Ramos (cell line): Measurements from ENCODE around the gene DBP.

ENCODE experiments used
- in situ Hi-C: fragments of 300-500 bp; cut with MboI; formaldehyde crosslinking; loops from one replicate; pipeline ENCODE4 v1.14.3; 2022; ENCODE audit warnings: low sequenced_read_pairs; ENCODE audit not compliant: unreplicated experiment

The DBP gene

GRCh38 chr19:48629599-48630295 is 7.4 kb downstream of the DBP start:
- in situ Hi-C loops = no loop called here

- in situ Hi-C loops = no loop called here
These were observed 7.9 kb downstream of the DBP start for GRCh38 chr19:48629297-48629598.

GRCh38 chr19:48628486-48629296 is 8.5 kb downstream of the DBP start:
- in situ Hi-C loops = no loop called here

GRCh38 chr19:48627865-48628314 is 9.3 kb downstream of the DBP start:
- in situ Hi-C loops = no loop called here

GRCh38 chr19:48627201-48627864 is 9.8 kb downstream of the DBP start:
- in situ Hi-C loops = no loop called here

- in situ Hi-C loops = no loop called here
These were observed 11.3 kb downstream of the DBP start for GRCh38 chr19:48625891-48626327.

GRCh38 chr19:48624791-48625723 is 12.1 kb downstream of the DBP start:
- in situ Hi-C loops = no loop called here

GRCh38 chr19:48624067-48624594 is 13.0 kb downstream of the DBP start:
- in situ Hi-C loops = no loop called here

GRCh38 chr19:48623556-48624066 is 13.6 kb downstream of the DBP start:
- in situ Hi-C loops = no loop called here

GRCh38 chr19:48619692-48620585 is 17.2 kb downstream of the DBP start:
- in situ Hi-C loops = no loop called here

- in situ Hi-C loops = no loop called here
These were observed 18.1 kb downstream of the DBP start, which contains the start of the genes RPL18 and SPHK2 for GRCh38 chr19:48618916-48619691. Gene RPL18 (minus strand): TSS chr19:48619178. CDS start chr19:48619143, 35 bp downstream. Gene SPHK2 (plus strand): TSS chr19:48619506. CDS start chr19:48620515, 1,009 bp downstream.

GRCh38 chr19:48618278-48618915 is 18.8 kb downstream of the DBP start:
- in situ Hi-C loops = no loop called here

GRCh38 chr19:48617146-48617937 is 19.8 kb downstream of the DBP start:
- in situ Hi-C loops = no loop called here

GRCh38 chr19:48616491-48617056 is 20.6 kb downstream of the DBP start:
- in situ Hi-C loops = no loop called here

GRCh38 chr19:48616041-48616436 is 21.1 kb downstream of the DBP start:
- in situ Hi-C loops = no loop called here
